ENCODE results near the gene MCL1. TPM values are rescaled to one million over a fixed set of nuclear protein-coding genes. Genes with fewer than 3 reads are reported as not detected.
A peak's percentile ranks its signal among the peaks of the same experiment; 100 is the strongest.

MCL1 gene
- total and polyA plus RNA-seq, 10 of the 15 experiments (the other 5 are each of a cell fraction or from before 2014, with no cell fraction given) = 18.1 to 148 (median 86.4) TPM

DNA sequence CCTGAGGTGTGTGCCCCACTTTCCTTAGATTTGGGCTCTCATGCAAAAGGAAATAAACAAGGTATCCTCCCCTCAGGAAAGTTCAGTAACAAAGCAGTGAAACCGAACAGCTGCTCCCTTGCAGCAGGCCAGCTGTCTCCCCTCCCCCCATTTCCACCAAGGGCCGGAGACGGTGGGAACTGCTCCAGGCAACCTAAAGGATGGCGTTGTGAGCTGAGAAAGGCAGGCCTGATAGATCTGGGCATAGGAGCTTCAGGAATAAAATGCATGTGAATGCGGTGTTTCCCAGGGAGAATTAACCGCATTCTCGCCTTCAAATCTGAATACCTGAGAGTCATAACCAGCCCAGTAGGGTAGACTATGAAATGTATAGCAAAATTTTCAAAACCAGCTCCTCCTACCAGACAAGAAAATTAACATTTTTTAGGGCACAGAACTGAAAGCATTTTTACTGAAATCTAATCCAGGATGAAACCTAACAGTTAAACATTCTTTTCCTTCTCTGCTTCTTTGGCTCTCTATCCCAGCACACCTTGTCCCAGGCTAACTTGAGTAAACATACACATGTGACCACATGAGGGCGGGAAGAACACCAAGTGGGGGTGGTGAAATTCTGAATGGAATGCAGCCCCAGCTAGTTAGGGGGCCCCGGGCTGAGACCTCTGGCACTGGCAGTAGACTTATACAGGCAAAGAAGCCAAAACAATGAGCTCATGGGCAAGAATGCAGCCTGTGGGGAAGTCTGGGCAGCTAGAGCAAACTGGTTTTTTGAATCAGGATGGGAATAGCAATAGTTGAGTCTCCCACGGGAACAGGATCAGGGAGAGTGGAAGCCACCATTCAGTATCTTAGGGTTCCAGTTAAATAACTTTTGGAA lies 11.5 kb downstream of the MCL1 start (continued):
- TF ChIP-seq REST (IDR thresholded peaks at IDR 0.05; ENCODE audit: low read depth, low read length) = no peak
- no peak for TF ChIP-seq SPI1 (IDR thresholded peaks at IDR 0.05; ENCODE audit: borderline replicate concordance, insufficient read depth, low read depth, low read length)
- TF ChIP-seq, protein P1, sequence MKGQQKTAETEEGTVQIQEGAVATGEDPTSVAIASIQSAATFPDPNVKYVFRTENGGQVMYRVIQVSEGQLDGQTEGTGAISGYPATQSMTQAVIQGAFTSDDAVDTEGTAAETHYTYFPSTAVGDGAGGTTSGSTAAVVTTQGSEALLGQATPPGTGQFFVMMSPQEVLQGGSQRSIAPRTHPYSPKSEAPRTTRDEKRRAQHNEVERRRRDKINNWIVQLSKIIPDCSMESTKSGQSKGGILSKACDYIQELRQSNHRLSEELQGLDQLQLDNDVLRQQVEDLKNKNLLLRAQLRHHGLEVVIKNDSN (IDR thresholded peaks at IDR 0.05; ENCODE audit: borderline replicate concordance, extremely low read length, insufficient read depth, low read depth, low read length) = no peak
- no peak; the same call in none of the 2 replicates for TF ChIP-seq TAF1 (IDR thresholded peaks at IDR 0.05; ENCODE audit: borderline replicate concordance, low read depth, low read length)
- TF ChIP-seq, protein P2, sequence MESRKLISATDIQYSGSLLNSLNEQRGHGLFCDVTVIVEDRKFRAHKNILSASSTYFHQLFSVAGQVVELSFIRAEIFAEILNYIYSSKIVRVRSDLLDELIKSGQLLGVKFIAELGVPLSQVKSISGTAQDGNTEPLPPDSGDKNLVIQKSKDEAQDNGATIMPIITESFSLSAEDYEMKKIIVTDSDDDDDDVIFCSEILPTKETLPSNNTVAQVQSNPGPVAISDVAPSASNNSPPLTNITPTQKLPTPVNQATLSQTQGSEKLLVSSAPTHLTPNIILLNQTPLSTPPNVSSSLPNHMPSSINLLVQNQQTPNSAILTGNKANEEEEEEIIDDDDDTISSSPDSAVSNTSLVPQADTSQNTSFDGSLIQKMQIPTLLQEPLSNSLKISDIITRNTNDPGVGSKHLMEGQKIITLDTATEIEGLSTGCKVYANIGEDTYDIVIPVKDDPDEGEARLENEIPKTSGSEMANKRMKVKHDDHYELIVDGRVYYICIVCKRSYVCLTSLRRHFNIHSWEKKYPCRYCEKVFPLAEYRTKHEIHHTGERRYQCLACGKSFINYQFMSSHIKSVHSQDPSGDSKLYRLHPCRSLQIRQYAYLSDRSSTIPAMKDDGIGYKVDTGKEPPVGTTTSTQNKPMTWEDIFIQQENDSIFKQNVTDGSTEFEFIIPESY (IDR thresholded peaks at IDR 0.05) = 0 out of 2 replicates have a peak, but pooled peaks have one; percentile 5
- no peak for TF ChIP-seq ASH2L (IDR thresholded peaks at IDR 0.05; ENCODE audit: borderline replicate concordance, low read depth)
- no peak for TF ChIP-seq CBX3 (IDR thresholded peaks at IDR 0.05; ENCODE audit: borderline replicate concordance, low read depth)
- no peak for TF ChIP-seq MYC (IDR thresholded peaks at IDR 0.05; ENCODE audit: insufficient read depth, insufficient read length, insufficient replicate concordance, low read length, severe bottlenecking)
- TF ChIP-seq MYB (IDR thresholded peaks at IDR 0.05; ENCODE audit: borderline replicate concordance, low read depth, low read length) = no peak
- no peak for TF ChIP-seq ZNF207 (IDR thresholded peaks at IDR 0.05; ENCODE audit: borderline replicate concordance)
- TF ChIP-seq CHD2 (IDR thresholded peaks at IDR 0.05; ENCODE audit: borderline replicate concordance, low read depth, low read length) = no peak; the same call in 1 of the 2 replicates
- no peak for TF ChIP-seq KAT2A (conservative IDR thresholded peaks at IDR 0.05; ENCODE audit: control insufficient read depth, low read depth, low read length)
- TF ChIP-seq YBX1 (IDR thresholded peaks at IDR 0.05) = no peak
- TF ChIP-seq, protein P3, sequence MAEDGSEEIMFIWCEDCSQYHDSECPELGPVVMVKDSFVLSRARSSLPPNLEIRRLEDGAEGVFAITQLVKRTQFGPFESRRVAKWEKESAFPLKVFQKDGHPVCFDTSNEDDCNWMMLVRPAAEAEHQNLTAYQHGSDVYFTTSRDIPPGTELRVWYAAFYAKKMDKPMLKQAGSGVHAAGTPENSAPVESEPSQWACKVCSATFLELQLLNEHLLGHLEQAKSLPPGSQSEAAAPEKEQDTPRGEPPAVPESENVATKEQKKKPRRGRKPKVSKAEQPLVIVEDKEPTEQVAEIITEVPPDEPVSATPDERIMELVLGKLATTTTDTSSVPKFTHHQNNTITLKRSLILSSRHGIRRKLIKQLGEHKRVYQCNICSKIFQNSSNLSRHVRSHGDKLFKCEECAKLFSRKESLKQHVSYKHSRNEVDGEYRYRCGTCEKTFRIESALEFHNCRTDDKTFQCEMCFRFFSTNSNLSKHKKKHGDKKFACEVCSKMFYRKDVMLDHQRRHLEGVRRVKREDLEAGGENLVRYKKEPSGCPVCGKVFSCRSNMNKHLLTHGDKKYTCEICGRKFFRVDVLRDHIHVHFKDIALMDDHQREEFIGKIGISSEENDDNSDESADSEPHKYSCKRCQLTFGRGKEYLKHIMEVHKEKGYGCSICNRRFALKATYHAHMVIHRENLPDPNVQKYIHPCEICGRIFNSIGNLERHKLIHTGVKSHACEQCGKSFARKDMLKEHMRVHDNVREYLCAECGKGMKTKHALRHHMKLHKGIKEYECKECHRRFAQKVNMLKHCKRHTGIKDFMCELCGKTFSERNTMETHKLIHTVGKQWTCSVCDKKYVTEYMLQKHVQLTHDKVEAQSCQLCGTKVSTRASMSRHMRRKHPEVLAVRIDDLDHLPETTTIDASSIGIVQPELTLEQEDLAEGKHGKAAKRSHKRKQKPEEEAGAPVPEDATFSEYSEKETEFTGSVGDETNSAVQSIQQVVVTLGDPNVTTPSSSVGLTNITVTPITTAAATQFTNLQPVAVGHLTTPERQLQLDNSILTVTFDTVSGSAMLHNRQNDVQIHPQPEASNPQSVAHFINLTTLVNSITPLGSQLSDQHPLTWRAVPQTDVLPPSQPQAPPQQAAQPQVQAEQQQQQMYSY (CRISPR knock-in tag; IDR thresholded peaks at IDR 0.05) = no peak
- TF ChIP-seq NRF1 (conservative IDR thresholded peaks at IDR 0.05; ENCODE audit: low read depth, low read length) = no peak
- TF ChIP-seq CREM (IDR thresholded peaks at IDR 0.05; ENCODE audit: low read depth) = no peak
